Transverse colon (tissue), 4 donors: ENCODE measurements around the gene RETREG1. TPM values are rescaled to one million over a fixed set of nuclear protein-coding genes. Genes with fewer than 3 reads are reported as not detected.

Experiments used
- DNase-seq: peaks from one replicate; pipeline ENCODE4 v3.0.0-alpha.2; 2019
- H3K27ac ChIP-seq, 4 donors: fragments of 200-600 bp; sonication (generic); 2 replicates each; pipeline ENCODE4 v1.5.1; 2016 to 2018; ENCODE audit warnings: inconsistent platforms in 4 of 4
- H3K27me3 ChIP-seq: fragments of 200-600 bp; sonication (generic); 2 replicates; pipeline ENCODE4 v1.5.1; 2017; ENCODE audit warnings: inconsistent platforms
- H3K36me3 ChIP-seq, 4 donors: fragments of 200-600 bp; sonication (generic); 2 replicates each; pipeline ENCODE4 v1.5.1; 2017 to 2019; ENCODE audit warnings: inconsistent platforms in 4 of 4
- H3K4me1 ChIP-seq, 4 donors: fragments of 200-600 bp; sonication (generic); 2 replicates each; pipeline ENCODE4 v1.5.1; 2017 to 2020; ENCODE audit warnings: inconsistent platforms in 4 of 4
- H3K4me3 ChIP-seq, 4 donors: fragments of 200-600 bp; sonication (generic); 1 replicate in 1 of 4; 2 replicates in 3 of 4; pipeline versions ENCODE4 v1.5.1 to v1.6.1; 2017 to 2019; ENCODE audit warnings: inconsistent platforms in 4 of 4
- H3K9me3 ChIP-seq, 2 donors: fragments of 200-600 bp; sonication (generic); 2 replicates each; pipeline ENCODE4 v1.5.1; 2017 to 2019; ENCODE audit warnings: inconsistent platforms in 2 of 2
- EP300 ChIP-seq: sonication (generic); formaldehyde crosslinking; IDR thresholded peaks from one replicate; pipeline ENCODE4 v1.6.1; 2017; ENCODE audit warnings: antibody characterized with exemption, low read depth
- POLR2A ChIP-seq: fragments of 450-650 bp; IDR thresholded peaks from one replicate; pipeline ENCODE4 v1.6.1; 2016; ENCODE audit warnings: antibody characterized with exemption, mild to moderate bottlenecking, moderate library complexity
- POLR2AphosphoS5 ChIP-seq, 3 donors: sonication (generic); formaldehyde crosslinking; IDR thresholded peaks; one replicate each; pipeline ENCODE4 v1.6.1; 2016; ENCODE audit warnings: antibody characterized with exemption in 3 of 3
- WGBS, 2 donors: methylation state at CpG; one replicate each; pipeline ENCODE4 v1.1.5; 2018; ENCODE audit warnings: low coverage in 1 of 2; 5-methylcytosine and 5-hydroxymethylcytosine counted together
- in situ Hi-C, 4 donors: fragments of 200-750 bp; cut with MboI; loops; one replicate each; pipeline versions ENCODE4 v1.15.0 to v1.15.1; 2017; ENCODE audit warnings: low sequenced_read_pairs in 3 of 4, low pct_ligation_motif_present in 1 of 4, low pct_unique_long_range_greater_than_20kb in 1 of 4
- intact Hi-C: fragments of 100-400 bp; cut with DNase I; formaldehyde crosslinking; loops from one replicate; pipeline ENCODE4 v1.15.1; 2023; ENCODE audit warnings: low total_unique reads
- total RNA-seq, 4 donors: library from RNA; depleted of rRNA; stranded (reverse); fragments of >200 nt; gene quantifications; one replicate each; pipeline ENCODE4 v1.1.0, GENCODE V29; 2016
- TF ChIP-seq, protein P1 (sequence below), 5 experiments: fragments of 200-600 bp in 3 of 5; fragments of 450-650 bp in 2 of 5; sonication (generic) in 3 of 5; IDR thresholded peaks; 1 replicate in 2 of 5; 2 replicates in 3 of 5; pipeline ENCODE4 v1.5.1; 2016 to 2017; ENCODE audit warnings: antibody characterized with exemption in 5 of 5, inconsistent platforms in 3 of 5, mild to moderate bottlenecking in 2 of 5, moderate library complexity in 1 of 5

RETREG1 gene
- total RNA-seq, 4 donors from 2014 or later: 33.2 to 93.5 (median 66.2) TPM

DNA sequence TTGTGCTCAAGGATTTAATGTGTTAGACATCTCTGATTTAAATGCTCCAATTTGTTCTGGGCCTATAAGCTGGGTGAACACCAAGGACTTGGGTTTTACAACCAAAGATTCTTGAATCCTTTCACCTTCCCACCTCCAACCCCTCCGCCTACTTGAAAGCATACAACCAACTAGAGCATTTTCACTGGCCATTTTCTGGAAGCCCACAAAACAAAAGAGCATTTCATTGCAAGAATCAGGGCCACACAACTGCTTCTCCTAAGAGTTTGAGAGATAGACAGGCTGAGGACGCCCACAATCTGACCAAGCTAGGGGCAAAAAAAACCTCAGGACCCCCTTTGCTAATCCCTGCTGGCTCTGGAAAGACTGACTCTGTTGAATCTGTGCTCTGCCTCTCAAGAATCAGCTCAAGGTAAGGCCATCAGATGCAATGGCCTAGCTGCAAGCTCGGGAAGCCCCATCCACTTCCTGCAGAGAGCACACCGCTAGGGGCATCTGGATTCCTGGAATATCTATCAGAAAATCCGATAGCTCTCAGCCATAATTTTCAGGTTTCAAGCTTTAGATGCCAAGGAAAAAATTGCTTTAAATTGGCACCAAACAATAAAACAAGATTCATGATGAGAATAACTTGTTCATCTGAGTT lies 57.7 kb downstream of the RETREG1 start:
- no peak for TF ChIP-seq POLR2A
- no peak for TF ChIP-seq POLR2AphosphoS5 (IDR thresholded peaks at IDR 0.05)
- TF ChIP-seq, protein P1, sequence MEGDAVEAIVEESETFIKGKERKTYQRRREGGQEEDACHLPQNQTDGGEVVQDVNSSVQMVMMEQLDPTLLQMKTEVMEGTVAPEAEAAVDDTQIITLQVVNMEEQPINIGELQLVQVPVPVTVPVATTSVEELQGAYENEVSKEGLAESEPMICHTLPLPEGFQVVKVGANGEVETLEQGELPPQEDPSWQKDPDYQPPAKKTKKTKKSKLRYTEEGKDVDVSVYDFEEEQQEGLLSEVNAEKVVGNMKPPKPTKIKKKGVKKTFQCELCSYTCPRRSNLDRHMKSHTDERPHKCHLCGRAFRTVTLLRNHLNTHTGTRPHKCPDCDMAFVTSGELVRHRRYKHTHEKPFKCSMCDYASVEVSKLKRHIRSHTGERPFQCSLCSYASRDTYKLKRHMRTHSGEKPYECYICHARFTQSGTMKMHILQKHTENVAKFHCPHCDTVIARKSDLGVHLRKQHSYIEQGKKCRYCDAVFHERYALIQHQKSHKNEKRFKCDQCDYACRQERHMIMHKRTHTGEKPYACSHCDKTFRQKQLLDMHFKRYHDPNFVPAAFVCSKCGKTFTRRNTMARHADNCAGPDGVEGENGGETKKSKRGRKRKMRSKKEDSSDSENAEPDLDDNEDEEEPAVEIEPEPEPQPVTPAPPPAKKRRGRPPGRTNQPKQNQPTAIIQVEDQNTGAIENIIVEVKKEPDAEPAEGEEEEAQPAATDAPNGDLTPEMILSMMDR (IDR thresholded peaks at IDR 0.05): no peak
- TF ChIP-seq EP300: no peak
- H3K9me3 ChIP-seq: no peaks in the 10 kb centered on the region
- no peak for DNase-seq
- H3K27me3 ChIP-seq: no peaks in the 10 kb centered on the region
- 87 to 92% methylated on average over 4 to 5 of the region's 5 CpGs for WGBS, 2 donors
- no peak overlapping the region for H3K27ac ChIP-seq
- no peaks in the 10 kb centered on the region for H3K4me1 ChIP-seq
- intact Hi-C loops: no loop called here
- in situ Hi-C loops: no loop called here
- H3K4me3 ChIP-seq: no peak overlapping the region
- no peaks in the 10 kb centered on the region for H3K36me3 ChIP-seq

DNA sequence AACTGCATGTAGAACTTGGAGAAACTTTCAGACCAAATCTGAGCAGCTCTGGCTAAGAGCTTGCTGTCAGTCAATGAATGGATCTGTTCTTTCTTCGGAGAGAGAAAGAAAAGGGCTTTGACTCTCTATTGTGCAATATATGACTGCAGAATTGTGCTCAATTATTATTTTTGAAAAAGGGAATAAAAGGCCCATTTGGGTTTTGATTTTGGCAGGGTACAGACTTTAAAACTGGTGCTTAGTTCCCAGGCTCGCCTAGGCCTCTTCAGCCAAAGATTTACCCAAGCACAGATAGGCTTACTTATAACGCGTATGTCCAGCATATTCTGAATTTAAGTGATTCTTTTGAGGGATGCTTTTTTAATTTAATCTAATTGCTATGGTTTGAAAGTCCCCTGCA lies 59.3 kb downstream of the RETREG1 start:
- TF ChIP-seq, protein P1 (IDR thresholded peaks at IDR 0.05): no peak
- TF ChIP-seq POLR2A (no peak), POLR2AphosphoS5 (IDR thresholded peaks at IDR 0.05) (no peak), EP300 (no peak)
- intact Hi-C loops (no loop called here), in situ Hi-C loops (no loop called here)
- H3K4me1 ChIP-seq: peaks cover 0 to 7% (median 6%) of the 10 kb centered on the region in 4 donors
- H3K36me3 ChIP-seq: no peaks in the 10 kb centered on the region
- H3K9me3 ChIP-seq: no peaks in the 10 kb centered on the region
- H3K4me3 ChIP-seq: no peak overlapping the region
- H3K27ac ChIP-seq: no peak overlapping the region
- 91 to 93% methylated on average over 4 of the region's 4 CpGs for WGBS, 2 donors
- DNase-seq: no peak
- no peaks in the 10 kb centered on the region for H3K27me3 ChIP-seq

DNA sequence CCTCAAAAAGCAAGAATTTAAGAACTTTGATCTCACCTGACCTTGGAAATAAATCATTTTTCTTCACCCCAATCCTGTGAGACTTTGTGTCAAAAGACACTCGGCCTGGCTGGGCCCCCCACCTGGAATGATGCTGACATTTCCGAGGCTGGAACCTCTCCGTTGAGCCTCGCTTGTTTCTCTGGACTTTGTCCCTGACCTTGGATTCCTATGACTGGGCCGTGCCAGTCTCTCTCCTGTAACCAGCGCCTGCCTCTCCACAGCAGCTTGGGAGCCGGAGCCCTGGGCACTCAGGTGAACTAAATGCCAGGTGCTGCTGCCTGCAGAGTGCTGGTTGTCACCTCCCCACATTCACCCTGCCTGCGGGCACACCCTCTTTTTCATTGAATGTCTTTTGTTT lies 62.7 kb downstream of the RETREG1 start:
- H3K27me3 ChIP-seq: no peaks in the 10 kb centered on the region
- H3K4me1 ChIP-seq: peaks cover 0 to 17% (median 7%) of the 10 kb centered on the region in 4 donors
- H3K27ac ChIP-seq: no peak overlapping the region
- intact Hi-C loops: no loop called here
- TF ChIP-seq POLR2A (no peak), POLR2AphosphoS5 (IDR thresholded peaks at IDR 0.05) (no peak), EP300 (no peak)
- TF ChIP-seq, protein P1 (IDR thresholded peaks at IDR 0.05): no peak
- no peaks in the 10 kb centered on the region for H3K9me3 ChIP-seq
- peak; percentile 40 for DNase-seq
- H3K36me3 ChIP-seq: no peaks in the 10 kb centered on the region
- in situ Hi-C loops: no loop called here
- no peak overlapping the region for H3K4me3 ChIP-seq
- 44 to 73% methylated on average over 1 to 8 of the region's 8 CpGs for WGBS, 2 donors

DNA sequence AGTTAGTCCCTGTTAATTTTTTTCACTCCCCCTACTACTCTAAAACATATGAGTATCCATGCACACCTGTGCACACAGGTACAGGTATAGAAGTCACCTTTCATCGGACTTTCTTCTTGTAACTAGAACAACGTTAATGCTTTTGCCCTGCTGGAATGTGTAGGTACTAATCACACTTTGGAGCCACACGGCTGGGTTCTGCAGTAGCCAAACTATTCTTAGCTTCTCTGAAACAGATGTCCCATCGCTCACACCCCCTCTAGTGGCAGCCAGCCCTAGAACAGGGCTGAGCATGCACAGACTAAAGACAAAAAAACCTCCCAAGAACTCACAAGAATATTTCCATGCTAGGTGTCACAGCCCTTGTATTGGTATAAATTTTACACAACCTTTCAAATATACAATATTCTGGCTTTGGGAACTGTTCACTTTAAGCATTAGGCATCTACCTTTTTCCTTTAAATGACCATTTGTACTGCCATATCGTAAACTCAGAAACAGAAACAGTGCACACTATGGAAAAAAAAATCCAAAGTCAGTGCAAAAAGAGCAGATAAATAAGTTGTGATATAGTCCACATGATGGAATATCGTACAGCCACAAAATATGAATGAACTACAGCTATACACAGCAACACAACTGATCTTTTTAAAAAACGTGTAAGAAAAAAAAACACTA lies 64.0 kb downstream of the RETREG1 start:
- H3K36me3 ChIP-seq: no peaks in the 10 kb centered on the region
- H3K27ac ChIP-seq: peak overlapping the region in 1 of 4 donors; percentile 27
- H3K4me1 ChIP-seq: peaks cover 0 to 17% (median 7%) of the 10 kb centered on the region in 4 donors
- no peaks in the 10 kb centered on the region for H3K9me3 ChIP-seq
- TF ChIP-seq POLR2A: no peak
- no peak for TF ChIP-seq POLR2AphosphoS5 (IDR thresholded peaks at IDR 0.05)
- TF ChIP-seq EP300: no peak
- TF ChIP-seq, protein P1 (IDR thresholded peaks at IDR 0.05): peak; percentile 75 to 81 (median 75)
- WGBS, 2 donors: 29 to 33% methylated on average over 7 of the region's 7 CpGs
- no peak overlapping the region for H3K4me3 ChIP-seq
- intact Hi-C loops (no loop called here), in situ Hi-C loops (no loop called here)
- H3K27me3 ChIP-seq: no peaks in the 10 kb centered on the region
- peak; percentile 87 for DNase-seq
